ENCODE data around the gene PIEZO2. TPM values are rescaled to one million over a fixed set of nuclear protein-coding genes. Genes with fewer than 3 reads are reported as not detected.
A peak's percentile ranks its signal among the peaks of the same experiment; 100 is the strongest.

PIEZO2 gene
- polyA plus RNA-seq, 1 experiment, result 2.8 TPM

- no peak overlapping the region for H3K4me3 ChIP-seq (ENCODE audit: low read depth, low read length)
- no peaks in the 10 kb centered on the region for H3K9me3 ChIP-seq (ENCODE audit: control insufficient read depth, insufficient read depth, low read length)
- H3K27me3 ChIP-seq (ENCODE audit: control insufficient read depth, insufficient read depth, low read length), result peaks cover 24% of the 10 kb centered on the region
- CTCF ChIA-PET, result interaction anchor here (0.6 to 7.8 kb wide), 52 partner anchors 8 to 880 kb away, joined by 3 to 188 read pairs (median 4); no protein-coding TSS in a partner anchor
- POLR2A ChIA-PET, result no interaction called here
- TF ChIP-seq CTCF (IDR thresholded peaks at IDR 0.05; ENCODE audit: low read depth, low read length), result peak; percentile 82
- DNase-seq (ENCODE audit: low read depth, low spot score), result peak; percentile 33
- H3K27ac ChIP-seq (ENCODE audit: low read depth, low read length), result no peak overlapping the region
Measured at GRCh38 chr18:10851824-10852319, 297.5 kb downstream of the PIEZO2 start.

GRCh38 chr18:10850840-10851239, 298.5 kb downstream of the PIEZO2 start:
- DNase-seq (ENCODE audit: low read depth, low spot score), result no peak
- no peak for TF ChIP-seq CTCF (IDR thresholded peaks at IDR 0.05; ENCODE audit: low read depth, low read length)
- Histone ChIP-seq H3K9me3 (ENCODE audit: control insufficient read depth, insufficient read depth, low read length) (no peaks in the 10 kb centered on the region), H3K27me3 (ENCODE audit: control insufficient read depth, insufficient read depth, low read length) (peaks cover 22% of the 10 kb centered on the region), H3K4me3 (ENCODE audit: low read depth, low read length) (no peak overlapping the region), H3K27ac (ENCODE audit: low read depth, low read length) (no peak overlapping the region)
- CTCF ChIA-PET, result interaction anchor here (0.6 to 7.8 kb wide), 44 partner anchors 9 to 879 kb away, joined by 3 to 188 read pairs (median 5); no protein-coding TSS in a partner anchor
- POLR2A ChIA-PET, result no interaction called here

- Histone ChIP-seq H3K27me3 (ENCODE audit: control insufficient read depth, insufficient read depth, low read length) (peaks cover 22% of the 10 kb centered on the region), H3K27ac (ENCODE audit: low read depth, low read length) (no peak overlapping the region), H3K9me3 (ENCODE audit: control insufficient read depth, insufficient read depth, low read length) (no peaks in the 10 kb centered on the region), H3K4me3 (ENCODE audit: low read depth, low read length) (no peak overlapping the region)
- ChIA-PET CTCF (interaction anchor here (0.7 to 7.8 kb wide), 15 partner anchors 9 to 706 kb away, joined by 3 to 188 read pairs (median 6); no protein-coding TSS in a partner anchor), POLR2A (no interaction called here)
- no peak for TF ChIP-seq CTCF (IDR thresholded peaks at IDR 0.05; ENCODE audit: low read depth, low read length)
- DNase-seq (ENCODE audit: low read depth, low spot score), result no peak
Measured at GRCh38 chr18:10850216-10850615, 299.2 kb downstream of the PIEZO2 start.

GRCh38 chr18:10847907-10848306, 301.5 kb downstream of the PIEZO2 start:
- Histone ChIP-seq H3K9me3 (ENCODE audit: control insufficient read depth, insufficient read depth, low read length) (no peaks in the 10 kb centered on the region), H3K27me3 (ENCODE audit: control insufficient read depth, insufficient read depth, low read length) (peaks cover 27% of the 10 kb centered on the region), H3K27ac (ENCODE audit: low read depth, low read length) (no peak overlapping the region), H3K4me3 (ENCODE audit: low read depth, low read length) (no peak overlapping the region)
- no peak for DNase-seq (ENCODE audit: low read depth, low spot score)
- TF ChIP-seq CTCF (IDR thresholded peaks at IDR 0.05; ENCODE audit: low read depth, low read length), result no peak
- CTCF ChIA-PET, result interaction anchor here (7.8 kb wide), 1 partner anchor 192 kb away, joined by 188 read pairs; no protein-coding TSS in a partner anchor
- POLR2A ChIA-PET, result no interaction called here

GRCh38 chr18:10847408-10847790, 302.0 kb downstream of the PIEZO2 start:
- DNase-seq (ENCODE audit: low read depth, low spot score), result no peak
- Histone ChIP-seq H3K27me3 (ENCODE audit: control insufficient read depth, insufficient read depth, low read length) (peaks cover 27% of the 10 kb centered on the region), H3K9me3 (ENCODE audit: control insufficient read depth, insufficient read depth, low read length) (no peaks in the 10 kb centered on the region), H3K27ac (ENCODE audit: low read depth, low read length) (no peak overlapping the region), H3K4me3 (ENCODE audit: low read depth, low read length) (no peak overlapping the region)
- ChIA-PET POLR2A (no interaction called here), CTCF (interaction anchor here (0.7 to 7.8 kb wide), 2 partner anchors 192 kb away, joined by 3 to 188 read pairs; no protein-coding TSS in a partner anchor)
- TF ChIP-seq CTCF (IDR thresholded peaks at IDR 0.05; ENCODE audit: low read depth, low read length), result no peak
